Endodermal cell (in vitro differentiated cells): ENCODE data around the gene COL11A2. TPM values are rescaled to one million over a fixed set of nuclear protein-coding genes. Genes with fewer than 3 reads are reported as not detected.

ENCODE experiments used
- DNase-seq: peaks from one replicate; pipeline ENCODE4 v3.0.0-alpha.2; 2017
- H3K27ac ChIP-seq: 2 replicates; pipeline ENCODE4 v1.5.1; 2013; ENCODE audit warnings: mild to moderate bottlenecking, low read depth, low read length, moderate library complexity
- H3K27me3 ChIP-seq: 2 replicates; pipeline ENCODE4 v1.6.1; 2013; ENCODE audit warnings: mild to moderate bottlenecking, low read length, moderate library complexity; ENCODE audit not compliant: insufficient read depth, control insufficient read depth, poor library complexity, severe bottlenecking
- H3K36me3 ChIP-seq: 2 replicates; pipeline ENCODE4 v1.7.0; 2013; ENCODE audit warnings: mild to moderate bottlenecking, low read length, moderate library complexity; ENCODE audit not compliant: control insufficient read depth, insufficient read depth
- H3K4me1 ChIP-seq: one replicate; pipeline ENCODE4 v1.7.0; 2013; ENCODE audit warnings: low read length; ENCODE audit not compliant: control insufficient read depth, insufficient read depth
- H3K4me3 ChIP-seq: 2 replicates; pipeline ENCODE4 v1.5.1; 2013; ENCODE audit warnings: mild to moderate bottlenecking, low read length, moderate library complexity
- H3K9ac ChIP-seq: 2 replicates; pipeline ENCODE4 v1.6.1; 2013; ENCODE audit warnings: mild to moderate bottlenecking, low read length, moderate library complexity; ENCODE audit not compliant: poor library complexity, severe bottlenecking; ENCODE audit errors: extremely low read depth
- H3K9me3 ChIP-seq: 2 replicates; pipeline ENCODE4 v1.6.1; 2013; ENCODE audit warnings: mild to moderate bottlenecking, low read length, moderate library complexity; ENCODE audit not compliant: control insufficient read depth
- H3K27ac Mint-ChIP-seq: 2 replicates; pipeline ENCODE4 v1.8.0; 2020; ENCODE audit warnings: mixed read lengths
- H3K27me3 Mint-ChIP-seq: 2 replicates; pipeline ENCODE4 v1.8.0; 2021; ENCODE audit warnings: mild to moderate bottlenecking, mixed read lengths; ENCODE audit not compliant: insufficient read depth
- H3K36me3 Mint-ChIP-seq: 2 replicates; pipeline ENCODE4 v1.8.0; 2020; ENCODE audit warnings: low read depth, mixed read lengths
- H3K4me1 Mint-ChIP-seq: 2 replicates; pipeline ENCODE4 v1.8.0; 2020; ENCODE audit warnings: mixed read lengths
- H3K4me3 Mint-ChIP-seq: 2 replicates; pipeline ENCODE4 v1.8.0; 2020; ENCODE audit warnings: mild to moderate bottlenecking, moderate library complexity, mixed read lengths
- H3K9me3 Mint-ChIP-seq: 2 replicates; pipeline ENCODE4 v1.8.0; 2020; ENCODE audit warnings: mild to moderate bottlenecking, mixed read lengths
- WGBS, 2 experiments: methylation state at CpG; one replicate each; pipeline versions ENCODE4 v1.1.5 to v1.1.7; 2013; ENCODE audit warnings: missing lambda C conversion rate in 2 of 2, mixed read lengths in 1 of 2; ENCODE audit not compliant: insufficient coverage in 1 of 2, insufficient read length in 1 of 2; 5-methylcytosine and 5-hydroxymethylcytosine counted together
- total RNA-seq, 2 donors: library from RNA; stranded (reverse); fragmentation: NEBNext Ultra II Directional in 1 of 2; extraction: Animal tissue kit (Norgen Biotek cat#: 25700) in 1 of 2; gene quantifications; 2 replicates in 1 of 2; 3 replicates in 1 of 2; pipeline ENCODE4 v1.2.1, GENCODE V29; 2021
- TF ChIP-seq, protein P1 (sequence below): fragments of 200-600 bp; sonication (generic); conservative IDR thresholded peaks from 2 replicates; pipeline ENCODE4 v1.5.0; 2021; ENCODE audit warnings: antibody characterized with exemption, mild to moderate bottlenecking

COL11A2 gene
- total RNA-seq, 2 donors from 2014 or later: 1.3 to 2.8 TPM

DNA sequence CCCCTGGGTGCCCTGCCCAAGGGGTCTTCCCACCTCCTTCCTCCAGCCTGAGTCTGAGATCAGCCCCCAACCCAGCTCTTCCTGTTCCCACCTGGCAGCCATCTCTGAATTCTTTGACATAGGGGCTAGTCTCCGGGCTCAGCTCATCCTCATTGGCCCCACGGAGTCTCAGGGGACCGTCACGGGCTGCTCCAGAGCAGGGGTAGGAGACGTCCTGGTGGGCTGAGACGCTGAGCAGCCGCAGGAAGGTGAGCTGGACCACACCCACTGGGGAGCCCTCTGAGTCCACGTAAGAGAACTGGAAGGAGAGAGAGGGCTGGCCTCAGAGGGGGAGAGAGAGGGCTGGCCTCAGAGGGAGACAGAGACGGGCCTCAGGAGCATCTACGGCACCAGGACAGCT, 28.1 kb downstream of the COL11A2 start:
- 52 to 74% methylated on average over 4 to 10 of the region's 10 CpGs for WGBS, 2 experiments
- Mint-ChIP-seq H3K4me3 (no peak overlapping the region), H3K4me1 (no peaks in the 10 kb centered on the region), H3K9me3 (no peaks in the 10 kb centered on the region), H3K27ac (no peak overlapping the region), H3K27me3 (peaks cover 37% of the 10 kb centered on the region), H3K36me3 (no peaks in the 10 kb centered on the region)
- Histone ChIP-seq H3K9ac (no peak overlapping the region), H3K36me3 (no peaks in the 10 kb centered on the region), H3K9me3 (no peaks in the 10 kb centered on the region), H3K27ac (no peak overlapping the region), H3K27me3 (peaks cover 15% of the 10 kb centered on the region), H3K4me3 (no peak overlapping the region), H3K4me1 (no peaks in the 10 kb centered on the region)
- TF ChIP-seq, protein P1, sequence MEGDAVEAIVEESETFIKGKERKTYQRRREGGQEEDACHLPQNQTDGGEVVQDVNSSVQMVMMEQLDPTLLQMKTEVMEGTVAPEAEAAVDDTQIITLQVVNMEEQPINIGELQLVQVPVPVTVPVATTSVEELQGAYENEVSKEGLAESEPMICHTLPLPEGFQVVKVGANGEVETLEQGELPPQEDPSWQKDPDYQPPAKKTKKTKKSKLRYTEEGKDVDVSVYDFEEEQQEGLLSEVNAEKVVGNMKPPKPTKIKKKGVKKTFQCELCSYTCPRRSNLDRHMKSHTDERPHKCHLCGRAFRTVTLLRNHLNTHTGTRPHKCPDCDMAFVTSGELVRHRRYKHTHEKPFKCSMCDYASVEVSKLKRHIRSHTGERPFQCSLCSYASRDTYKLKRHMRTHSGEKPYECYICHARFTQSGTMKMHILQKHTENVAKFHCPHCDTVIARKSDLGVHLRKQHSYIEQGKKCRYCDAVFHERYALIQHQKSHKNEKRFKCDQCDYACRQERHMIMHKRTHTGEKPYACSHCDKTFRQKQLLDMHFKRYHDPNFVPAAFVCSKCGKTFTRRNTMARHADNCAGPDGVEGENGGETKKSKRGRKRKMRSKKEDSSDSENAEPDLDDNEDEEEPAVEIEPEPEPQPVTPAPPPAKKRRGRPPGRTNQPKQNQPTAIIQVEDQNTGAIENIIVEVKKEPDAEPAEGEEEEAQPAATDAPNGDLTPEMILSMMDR: no peak
- DNase-seq: peak; percentile 39

DNA sequence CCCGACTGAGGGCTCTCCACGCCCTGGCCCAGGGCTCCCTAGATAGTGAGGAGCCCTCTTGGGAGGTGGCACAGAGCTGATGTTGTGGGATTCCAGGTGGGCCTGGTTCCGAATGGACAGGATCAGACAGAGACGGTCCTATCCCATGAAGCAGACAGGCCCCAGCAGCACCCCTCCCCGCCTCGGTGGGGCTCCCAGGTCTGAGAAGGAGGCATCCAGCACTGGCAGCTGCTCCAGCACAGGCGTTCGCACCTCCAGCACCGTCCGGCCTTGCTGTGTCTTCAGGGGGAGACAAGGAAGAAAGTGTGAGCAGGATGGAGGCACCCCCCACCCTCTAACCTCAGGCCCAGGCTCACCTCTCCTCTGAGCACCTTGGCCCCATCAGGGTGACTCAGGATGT, 28.7 kb downstream of the COL11A2 start:
- Mint-ChIP-seq H3K36me3 (no peaks in the 10 kb centered on the region), H3K27me3 (peaks cover 35% of the 10 kb centered on the region), H3K27ac (no peak overlapping the region), H3K4me3 (no peak overlapping the region), H3K4me1 (no peaks in the 10 kb centered on the region), H3K9me3 (no peaks in the 10 kb centered on the region)
- TF ChIP-seq, protein P1: no peak
- H3K4me3 ChIP-seq: no peak overlapping the region
- no peak for DNase-seq
- no peak overlapping the region for H3K9ac ChIP-seq
- no peak overlapping the region for H3K27ac ChIP-seq
- H3K36me3 ChIP-seq: no peaks in the 10 kb centered on the region
- WGBS, 2 experiments: 80 to 89% methylated on average over 7 to 10 of the region's 10 CpGs
- no peaks in the 10 kb centered on the region for H3K9me3 ChIP-seq
- H3K27me3 ChIP-seq: peaks cover 15% of the 10 kb centered on the region
- no peaks in the 10 kb centered on the region for H3K4me1 ChIP-seq

DNA sequence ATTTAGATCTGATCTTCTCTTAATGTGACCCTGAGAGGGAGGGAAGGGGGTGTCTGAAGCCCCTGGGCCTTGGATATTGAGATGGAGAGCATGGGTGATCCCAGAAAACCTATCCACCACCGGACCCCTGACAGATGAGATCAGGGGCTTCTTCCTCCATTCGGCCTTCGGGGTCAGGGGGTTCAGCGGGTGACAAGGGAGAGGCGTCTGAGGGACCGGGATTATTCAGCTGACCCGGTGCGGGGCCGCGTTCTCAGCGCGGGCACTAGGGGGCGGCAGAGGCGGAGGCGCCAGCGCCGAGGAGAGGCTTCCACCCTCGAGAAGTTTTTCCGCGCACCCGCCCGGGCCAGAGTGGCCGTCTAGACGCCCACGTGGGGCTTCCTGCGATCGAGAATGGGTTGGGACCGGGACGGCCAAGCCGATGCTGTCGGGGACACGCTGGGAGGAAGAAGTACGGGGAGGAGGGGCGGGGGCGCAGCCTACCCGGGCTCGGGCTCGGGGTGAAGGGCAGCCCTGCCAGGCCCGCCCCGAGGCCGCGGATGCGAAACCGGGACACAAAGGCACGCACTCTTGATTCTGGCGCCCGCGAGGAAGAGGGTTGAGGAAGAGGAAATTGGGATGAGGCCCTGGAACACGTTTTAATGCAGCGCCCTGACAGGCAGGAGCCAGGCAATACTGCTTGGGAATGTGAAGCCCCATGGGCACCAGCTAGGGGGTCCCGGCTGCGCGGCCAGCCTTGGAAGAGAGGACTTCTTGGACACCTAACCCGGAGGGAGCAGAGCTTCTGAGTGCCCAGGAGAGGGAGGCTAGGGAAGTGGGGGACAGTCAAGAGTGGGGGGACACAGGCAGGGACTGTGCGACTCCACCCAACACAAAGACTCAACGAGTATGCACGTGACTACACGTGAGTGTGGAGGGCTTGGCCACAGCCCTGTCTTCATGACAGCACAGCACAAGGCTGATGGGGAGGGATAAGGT, 30.6 kb downstream of the COL11A2 start:
- H3K27ac ChIP-seq: no peak overlapping the region
- peak overlapping the region; percentile 74 for H3K4me3 ChIP-seq
- H3K4me1 ChIP-seq: no peaks in the 10 kb centered on the region
- peak overlapping the region; percentile 68 for H3K4me3 Mint-ChIP-seq
- peak; percentile 92 for DNase-seq
- H3K27me3 Mint-ChIP-seq: peaks cover 35% of the 10 kb centered on the region
- H3K27me3 ChIP-seq: peaks cover 15% of the 10 kb centered on the region
- no peaks in the 10 kb centered on the region for H3K36me3 Mint-ChIP-seq
- TF ChIP-seq, protein P1: peak; percentile 93
- no peak overlapping the region for H3K27ac Mint-ChIP-seq
- H3K9me3 Mint-ChIP-seq: no peaks in the 10 kb centered on the region
- H3K9me3 ChIP-seq: no peaks in the 10 kb centered on the region
- WGBS, 2 experiments: 17 to 19% methylated on average over 29 to 58 of the region's 58 CpGs
- H3K4me1 Mint-ChIP-seq: no peaks in the 10 kb centered on the region
- no peak overlapping the region for H3K9ac ChIP-seq
- H3K36me3 ChIP-seq: no peaks in the 10 kb centered on the region
